ENCODE results near the gene FFAR3.

FFAR3 gene

DNA sequence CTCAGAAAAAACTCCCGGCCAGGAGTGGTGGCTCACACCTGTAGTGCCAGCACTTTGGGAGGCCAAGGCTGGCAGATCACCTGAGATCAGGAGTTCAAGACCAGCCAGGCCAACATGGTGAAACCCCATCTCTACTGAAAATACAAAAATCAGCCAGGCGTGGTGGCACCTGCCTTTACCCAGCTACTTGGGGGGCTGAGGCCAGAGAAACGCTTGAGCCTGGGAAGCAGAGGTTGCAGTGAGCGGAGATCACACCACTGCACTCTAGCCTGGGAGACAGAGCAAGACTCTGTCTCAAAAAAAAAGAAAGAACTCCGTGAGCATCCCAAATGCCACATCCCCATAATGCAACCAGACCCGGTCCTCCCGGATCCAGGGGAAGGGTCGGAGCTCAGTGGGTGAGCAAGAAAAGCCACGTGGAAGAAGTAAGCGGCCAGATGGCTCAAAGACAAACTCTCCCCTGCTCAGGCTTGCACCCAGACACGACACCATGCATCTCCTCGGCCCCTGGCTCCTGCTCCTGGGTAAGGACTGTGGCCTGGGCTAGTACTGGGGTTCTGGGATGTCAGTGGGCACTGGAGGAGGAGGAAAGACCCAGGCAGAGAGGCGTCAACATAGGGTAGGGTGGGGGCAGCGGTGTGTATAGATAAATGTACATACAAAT, 26.6 kb upstream of the FFAR3 start:
- no peak for DNase-seq

DNA sequence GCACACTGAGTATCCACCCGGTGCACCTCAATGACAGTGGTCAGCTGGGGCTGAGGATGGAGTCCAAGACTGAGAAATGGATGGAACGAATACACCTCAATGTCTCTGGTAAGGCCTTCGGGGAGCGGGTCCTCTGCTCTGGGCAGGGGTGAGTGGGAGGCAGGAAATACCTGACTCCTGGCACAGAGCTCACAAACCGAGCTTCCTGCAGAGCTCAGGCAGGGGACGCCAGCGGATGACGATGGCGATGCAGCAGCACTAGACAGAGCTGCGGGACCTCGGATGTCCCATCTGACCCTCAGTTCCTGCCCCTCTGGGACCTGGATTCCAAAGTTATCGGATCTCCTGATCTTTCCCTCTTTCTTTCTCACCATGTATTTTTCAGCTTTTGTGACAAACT, 25.4 kb upstream of the FFAR3 start:
- no peak for DNase-seq

DNA sequence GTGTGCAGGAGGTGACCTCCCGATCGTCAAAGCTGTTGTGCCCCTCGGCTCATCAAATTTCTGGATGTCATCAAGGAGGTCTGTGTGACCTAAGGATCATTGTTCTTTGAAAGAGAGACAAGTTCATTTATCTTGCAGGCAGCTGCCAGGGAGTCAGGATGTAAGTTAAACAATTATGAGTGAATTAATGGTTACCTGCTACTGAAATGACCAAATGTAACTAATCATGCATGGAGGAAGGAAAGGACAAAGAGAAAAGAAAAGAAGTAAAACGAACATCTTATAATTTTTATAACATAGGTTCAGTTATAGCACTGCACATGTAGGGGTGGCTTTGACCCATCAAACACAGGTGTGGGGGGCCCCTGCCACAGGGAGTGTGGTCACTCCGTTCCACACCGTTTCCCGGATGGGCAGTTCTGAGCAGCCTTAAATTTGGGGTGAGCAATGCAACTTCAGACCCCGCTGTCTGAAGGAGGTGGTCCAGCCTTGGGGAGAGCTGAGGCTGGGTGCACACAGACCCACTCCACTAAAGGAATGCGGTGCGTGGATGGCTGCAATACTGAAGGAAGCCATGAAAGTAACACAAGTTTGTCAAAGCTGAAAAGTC, 24.0 kb upstream of the FFAR3 start:
- DNase-seq = no peak

DNA sequence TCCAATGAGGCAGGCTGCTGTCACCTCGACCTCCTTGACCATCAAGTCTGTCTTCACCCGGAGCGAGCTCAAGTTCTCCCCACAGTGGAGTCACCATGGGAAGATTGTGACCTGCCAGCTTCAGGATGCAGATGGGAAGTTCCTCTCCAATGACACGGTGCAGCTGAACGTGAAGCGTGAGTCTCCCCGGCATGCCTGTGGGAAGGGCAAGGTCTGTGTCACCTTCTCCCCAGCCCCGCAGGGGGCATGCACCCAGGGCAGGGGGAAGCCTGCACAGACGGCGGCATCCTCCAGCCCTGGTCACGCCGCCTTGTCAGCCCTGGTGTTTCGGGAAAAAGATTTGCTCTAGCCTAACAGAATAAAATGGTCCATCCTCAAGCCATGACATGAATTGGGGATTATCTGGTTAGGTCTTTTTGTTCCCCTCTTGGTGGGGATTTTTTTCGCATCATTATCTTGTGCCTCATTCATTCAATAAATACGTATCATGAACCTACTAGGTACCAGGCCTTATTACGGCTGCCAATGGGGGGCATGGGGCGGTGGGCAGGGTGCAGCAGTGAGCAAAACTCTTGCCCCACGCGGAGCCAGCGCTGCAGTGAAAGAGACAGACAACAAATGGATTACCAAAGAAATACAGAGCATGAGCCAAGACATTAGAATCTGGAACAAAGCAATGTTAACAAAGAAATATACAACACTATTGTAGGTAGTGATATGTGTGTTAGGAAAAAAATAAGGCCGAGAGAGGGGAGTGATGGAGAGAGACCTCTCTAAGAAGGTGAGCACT, 21.9 kb upstream of the FFAR3 start:
- no peak for DNase-seq

DNA sequence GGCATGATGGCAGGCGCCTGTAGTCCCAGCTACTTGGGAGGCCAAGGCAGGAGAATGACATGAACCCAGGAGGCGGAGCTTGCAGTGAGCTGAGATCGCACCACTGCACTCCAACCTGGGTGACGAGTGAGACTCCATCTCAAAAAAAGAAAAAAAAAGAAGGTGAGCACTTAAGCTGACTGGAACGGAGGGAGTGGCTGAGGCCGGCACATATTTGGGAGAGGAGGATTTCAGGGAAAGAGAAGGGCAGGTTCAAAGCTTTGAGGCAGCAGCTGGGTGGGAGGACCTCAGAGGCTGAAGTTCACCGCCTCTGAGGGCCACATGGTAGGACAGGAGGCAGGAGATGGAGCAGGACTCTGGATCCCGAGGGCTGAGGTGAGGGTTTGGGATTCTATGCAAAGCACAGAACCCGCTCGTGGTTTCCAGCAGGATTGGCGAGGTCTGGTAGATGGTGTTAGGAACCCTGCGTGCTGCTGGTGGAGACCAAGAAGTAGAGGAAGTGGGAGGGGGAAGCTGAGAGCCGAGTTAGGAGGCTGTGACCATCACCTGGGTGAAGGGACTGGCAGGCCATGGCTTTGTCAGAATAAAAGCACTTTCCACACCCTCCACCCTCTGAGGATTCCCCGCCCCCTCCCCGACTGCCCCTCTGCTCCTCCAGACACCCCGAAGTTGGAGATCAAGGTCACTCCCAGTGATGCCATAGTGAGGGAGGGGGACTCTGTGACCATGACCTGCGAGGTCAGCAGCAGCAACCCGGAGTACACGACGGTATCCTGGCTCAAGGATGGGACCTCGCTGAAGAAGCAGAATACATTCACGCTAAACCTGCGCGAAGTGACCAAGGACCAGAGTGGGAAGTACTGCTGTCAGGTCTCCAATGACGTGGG, 20.9 kb upstream of the FFAR3 start:
- no peak for DNase-seq

DNA sequence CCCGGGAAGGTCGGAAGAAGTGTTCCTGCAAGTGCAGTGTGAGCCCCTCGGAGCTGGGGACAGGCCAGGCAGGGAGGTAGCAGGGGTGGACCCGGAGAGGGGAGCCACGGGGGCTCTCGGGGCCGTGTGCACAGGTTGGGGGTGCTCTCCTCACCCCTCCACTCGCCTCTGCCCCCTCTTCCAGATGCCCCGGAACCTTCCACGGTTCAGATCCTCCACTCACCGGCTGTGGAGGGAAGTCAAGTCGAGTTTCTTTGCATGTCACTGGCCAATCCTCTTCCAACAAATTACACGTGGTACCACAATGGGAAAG, 20.3 kb upstream of the FFAR3 start:
- DNase-seq = no peak

DNA sequence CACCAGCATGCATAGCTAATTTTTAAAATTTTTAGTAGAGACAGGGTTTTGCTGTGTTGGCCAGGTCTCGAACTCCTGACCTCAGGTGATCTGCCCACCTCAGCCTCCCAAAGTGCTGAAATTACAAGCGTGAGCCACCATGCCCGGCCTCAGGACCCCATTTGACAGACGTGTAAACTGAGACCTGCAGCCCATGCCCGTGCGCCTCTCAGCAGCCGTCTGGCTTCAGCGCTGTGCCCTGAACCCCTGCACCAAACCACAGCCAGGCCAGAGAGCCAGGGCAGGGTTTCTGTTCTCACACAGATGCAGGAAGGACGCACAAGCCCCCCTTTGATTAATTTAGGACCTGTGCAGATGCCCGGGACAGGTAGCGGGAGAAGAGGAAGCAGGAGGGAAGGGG, 17.8 kb upstream of the FFAR3 start:
- no peak for DNase-seq

DNA sequence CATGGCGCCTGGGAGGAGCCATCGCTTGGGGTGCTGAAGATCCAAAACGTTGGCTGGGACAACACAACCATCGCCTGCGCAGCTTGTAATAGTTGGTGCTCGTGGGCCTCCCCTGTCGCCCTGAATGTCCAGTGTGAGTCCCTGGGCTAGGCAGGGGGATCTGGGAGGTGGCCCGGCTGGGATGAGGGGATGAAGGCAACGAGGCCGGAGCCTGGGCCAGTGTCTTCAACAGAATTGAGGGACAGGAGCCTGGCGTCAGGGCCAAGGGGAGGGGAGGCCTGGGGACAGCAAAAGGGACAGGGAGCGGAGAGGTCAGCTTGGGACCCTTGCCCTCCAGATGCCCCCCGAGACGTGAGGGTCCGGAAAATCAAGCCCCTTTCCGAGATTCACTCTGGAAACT, 17.3 kb upstream of the FFAR3 start:
- DNase-seq = no peak

DNA sequence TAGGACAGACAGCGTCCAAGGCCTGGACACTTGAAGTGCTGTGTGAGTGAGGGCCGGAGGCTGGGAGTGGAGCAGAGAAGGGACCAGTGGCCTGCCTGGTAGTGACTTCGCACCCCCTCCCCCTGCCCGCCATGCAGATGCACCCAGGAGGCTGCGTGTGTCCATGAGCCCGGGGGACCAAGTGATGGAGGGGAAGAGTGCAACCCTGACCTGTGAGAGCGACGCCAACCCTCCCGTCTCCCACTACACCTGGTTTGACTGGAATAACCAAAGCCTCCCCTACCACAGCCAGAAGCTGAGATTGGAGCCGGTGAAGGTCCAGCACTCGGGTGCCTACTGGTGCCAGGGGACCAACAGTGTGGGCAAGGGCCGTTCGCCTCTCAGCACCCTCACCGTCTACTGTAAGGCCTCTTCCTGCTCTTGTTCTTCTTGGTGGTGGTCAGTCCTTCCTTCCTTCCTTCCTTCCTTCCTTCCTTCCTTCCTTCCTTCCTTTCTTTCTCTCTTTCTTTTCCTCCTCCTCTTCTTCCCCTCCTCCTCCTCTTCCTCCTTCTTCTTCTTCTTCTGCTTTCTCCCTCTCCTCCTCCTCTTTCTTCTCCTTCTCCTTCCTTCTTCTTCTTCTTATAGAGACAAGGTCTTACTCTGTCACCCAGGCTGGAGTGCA, 16.6 kb upstream of the FFAR3 start:
- no peak for DNase-seq

DNA sequence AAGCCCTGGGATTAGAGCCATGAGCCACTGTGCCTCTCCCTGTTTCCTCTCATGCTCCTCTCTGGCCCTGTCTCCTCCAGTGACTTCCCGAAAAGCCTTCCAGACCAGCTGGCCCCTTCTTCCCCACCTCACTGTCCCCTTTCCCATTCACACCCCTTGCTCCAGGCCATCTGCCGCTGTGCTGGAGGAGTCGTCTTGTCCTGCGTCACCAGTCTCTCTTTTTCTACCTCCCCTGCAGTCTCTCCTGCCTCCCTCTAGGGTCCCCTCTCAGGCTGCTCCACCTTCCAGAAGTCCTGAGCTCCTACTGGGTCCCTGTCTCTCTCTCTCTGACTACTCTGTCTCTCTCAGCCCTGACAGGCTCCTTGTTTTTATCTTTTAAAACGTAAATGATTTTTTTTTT, 15.8 kb upstream of the FFAR3 start:
- DNase-seq = no peak

DNA sequence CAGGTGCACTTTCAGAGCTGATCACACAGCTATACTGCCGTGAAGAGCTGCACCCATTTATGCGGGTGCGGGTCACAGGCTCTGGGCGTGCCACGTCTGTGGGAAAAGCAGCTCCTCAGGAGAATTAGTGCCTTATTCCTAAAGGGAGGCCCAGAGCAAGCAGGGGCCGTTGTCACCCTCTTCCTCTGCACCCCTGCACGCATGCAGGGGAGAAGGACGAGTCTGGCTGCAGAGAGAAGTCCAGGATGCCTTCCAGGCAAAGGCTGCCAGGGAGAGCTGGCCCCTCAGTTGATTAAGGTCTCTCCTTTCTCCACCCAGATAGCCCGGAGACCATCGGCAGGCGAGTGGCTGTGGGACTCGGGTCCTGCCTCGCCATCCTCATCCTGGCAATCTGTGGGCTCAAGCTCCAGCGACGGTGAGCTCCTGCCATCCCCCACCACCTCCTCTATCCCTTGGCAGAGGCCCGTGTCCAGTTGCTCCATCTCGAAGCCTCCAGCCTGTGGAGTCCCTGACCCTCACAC, 13.7 kb upstream of the FFAR3 start:
- no peak for DNase-seq

DNA sequence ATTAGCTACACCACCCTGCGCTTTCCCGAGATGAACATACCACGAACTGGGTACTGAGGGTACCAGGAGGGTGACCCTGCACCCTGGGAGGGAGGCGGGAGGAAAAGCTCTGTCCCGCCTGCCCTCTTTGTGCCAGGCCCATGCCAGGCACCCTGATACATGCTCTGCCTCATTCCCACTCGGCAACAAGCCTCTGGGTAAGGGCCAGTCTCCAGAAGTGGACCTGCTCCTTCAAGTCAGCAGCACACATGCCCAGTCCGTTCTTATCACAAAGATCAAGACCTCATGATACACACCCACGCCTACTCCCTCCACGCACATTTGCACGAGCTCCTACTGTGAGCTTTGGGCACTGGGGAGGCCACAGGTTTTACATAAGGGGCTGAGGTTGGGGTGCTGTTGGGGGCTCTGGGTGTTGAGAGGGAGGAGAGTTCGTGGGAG, 12.6 kb upstream of the FFAR3 start:
- DNase-seq = no peak

DNA sequence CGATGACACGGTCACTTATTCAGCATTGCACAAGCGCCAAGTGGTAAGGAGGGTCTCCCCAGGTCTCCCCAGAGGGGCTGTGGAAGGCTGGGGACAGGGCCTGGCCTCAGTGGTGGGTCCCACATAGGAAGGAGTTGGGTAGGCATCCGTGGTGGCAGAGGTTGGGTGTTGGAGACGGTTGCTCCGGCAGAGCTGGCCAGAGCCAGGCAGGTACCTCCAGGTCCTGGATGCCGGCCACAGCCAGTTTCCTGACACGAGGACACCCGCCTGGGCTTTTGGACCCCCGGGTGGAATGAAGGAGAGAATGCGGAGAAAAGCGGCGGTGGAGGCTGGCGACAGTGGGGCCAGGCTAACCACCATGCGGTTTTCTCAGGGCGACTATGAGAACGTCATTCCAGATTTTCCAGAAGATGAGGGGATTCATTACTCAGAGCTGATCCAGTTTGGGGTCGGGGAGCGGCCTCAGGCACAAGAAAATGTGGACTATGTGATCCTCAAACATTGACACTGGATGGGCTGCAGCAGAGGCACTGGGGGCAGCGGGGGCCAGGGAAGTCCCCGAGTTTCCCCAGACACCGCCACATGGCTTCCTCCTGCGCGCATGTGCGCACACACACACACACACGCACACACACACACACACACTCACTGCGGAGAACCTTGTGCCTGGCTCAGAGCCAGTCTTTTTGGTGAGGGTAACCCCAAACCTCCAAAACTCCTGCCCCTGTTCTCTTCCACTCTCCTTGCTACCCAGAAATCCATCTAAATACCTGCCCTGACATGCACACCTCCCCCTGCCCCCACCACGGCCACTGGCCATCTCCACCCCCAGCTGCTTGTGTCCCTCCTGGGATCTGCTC, 11.8 kb upstream of the FFAR3 start:
- peak; percentile 15 for DNase-seq

DNA sequence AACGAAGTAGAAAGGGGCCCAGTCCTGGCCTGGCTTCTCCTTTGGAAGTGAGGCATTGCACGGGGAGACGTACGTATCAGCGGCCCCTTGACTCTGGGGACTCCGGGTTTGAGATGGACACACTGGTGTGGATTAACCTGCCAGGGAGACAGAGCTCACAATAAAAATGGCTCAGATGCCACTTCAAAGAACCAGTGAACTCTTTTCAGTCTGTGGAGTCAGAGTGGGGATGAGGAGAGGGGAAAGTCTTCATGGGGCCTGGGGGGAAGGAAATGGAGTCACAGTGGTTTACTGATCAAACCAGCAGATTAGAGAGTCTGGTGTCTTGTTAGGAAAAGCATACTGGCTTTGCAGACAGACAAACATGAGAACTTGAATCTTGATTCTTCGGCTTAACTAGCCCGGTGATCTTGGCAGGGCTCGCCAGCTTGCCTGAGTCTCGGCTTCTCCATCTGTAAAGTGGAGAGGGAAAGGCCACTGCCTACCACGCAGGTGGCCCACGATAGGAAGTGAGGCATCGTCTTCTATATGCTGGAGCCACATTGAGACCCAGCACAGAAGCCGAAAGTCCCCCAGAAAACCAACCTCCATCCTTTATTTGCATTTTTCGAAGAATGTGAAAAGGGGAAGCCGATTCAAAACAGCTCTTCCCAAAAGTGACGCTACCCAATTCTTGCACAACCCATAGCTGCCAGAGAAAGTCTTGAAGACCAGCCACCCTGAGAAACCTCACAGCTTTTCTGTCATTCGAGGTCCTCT, 10.9 kb upstream of the FFAR3 start, which contains the start of gene FFAR1:
TSS of gene FFAR1 (plus strand) at position 732 of the 759 bp plus-strand sequence. CDS start 3,650 bp downstream, outside the sequence.
- peak; percentile 94 for DNase-seq

DNA sequence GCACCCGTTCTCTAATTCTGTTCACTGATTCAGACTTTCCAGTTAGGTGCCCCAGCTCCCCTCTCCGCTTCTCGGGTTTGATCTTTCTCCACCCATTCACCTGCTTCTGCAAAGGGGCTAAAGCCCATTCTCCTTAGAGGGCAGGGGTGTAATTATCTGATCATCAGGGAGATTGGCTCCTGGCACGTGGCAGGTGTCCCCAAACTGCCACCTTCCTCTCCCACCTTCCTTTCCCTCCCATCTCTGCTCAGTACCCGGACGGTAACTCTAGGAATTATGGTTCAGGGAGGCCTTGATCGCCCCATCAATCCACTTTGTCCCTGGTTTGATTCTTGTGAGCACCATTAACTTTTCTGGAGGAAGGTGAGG, 10.3 kb upstream of the FFAR3 start:
- DNase-seq = no peak

DNA sequence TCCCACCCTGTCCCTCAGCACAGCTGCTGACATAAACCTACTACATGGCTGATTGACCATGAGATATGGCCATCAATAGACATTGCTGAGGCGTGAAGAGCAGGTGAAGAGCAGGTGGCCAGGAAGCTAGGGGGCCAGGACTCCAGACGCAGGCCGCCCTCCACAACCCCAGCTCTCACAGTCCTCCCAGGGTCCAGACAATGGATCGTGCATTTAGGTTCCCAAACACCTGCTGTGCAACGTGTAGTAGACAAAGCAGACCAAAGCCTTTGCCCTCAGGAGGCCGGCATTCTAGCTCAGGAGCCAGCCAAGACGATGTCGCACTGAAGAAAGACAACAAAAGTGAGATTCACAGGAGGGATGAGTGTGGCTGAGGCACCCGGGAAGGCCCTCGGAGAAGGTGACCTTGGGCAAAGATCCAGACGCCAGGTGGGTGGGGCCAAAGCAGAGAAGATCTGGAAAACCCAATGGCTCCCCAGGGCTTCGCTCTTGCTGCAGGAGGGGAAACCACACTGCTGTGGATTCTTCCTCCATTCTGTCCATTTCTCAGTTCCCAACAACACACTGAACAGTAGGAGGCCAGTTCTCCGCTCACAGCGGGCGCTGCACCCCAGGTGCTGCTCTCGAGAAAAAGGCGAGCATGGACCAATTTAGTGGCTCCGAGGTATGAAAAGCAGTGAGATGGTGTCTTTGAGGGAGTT, 9.2 kb upstream of the FFAR3 start:
- DNase-seq = no peak

DNA sequence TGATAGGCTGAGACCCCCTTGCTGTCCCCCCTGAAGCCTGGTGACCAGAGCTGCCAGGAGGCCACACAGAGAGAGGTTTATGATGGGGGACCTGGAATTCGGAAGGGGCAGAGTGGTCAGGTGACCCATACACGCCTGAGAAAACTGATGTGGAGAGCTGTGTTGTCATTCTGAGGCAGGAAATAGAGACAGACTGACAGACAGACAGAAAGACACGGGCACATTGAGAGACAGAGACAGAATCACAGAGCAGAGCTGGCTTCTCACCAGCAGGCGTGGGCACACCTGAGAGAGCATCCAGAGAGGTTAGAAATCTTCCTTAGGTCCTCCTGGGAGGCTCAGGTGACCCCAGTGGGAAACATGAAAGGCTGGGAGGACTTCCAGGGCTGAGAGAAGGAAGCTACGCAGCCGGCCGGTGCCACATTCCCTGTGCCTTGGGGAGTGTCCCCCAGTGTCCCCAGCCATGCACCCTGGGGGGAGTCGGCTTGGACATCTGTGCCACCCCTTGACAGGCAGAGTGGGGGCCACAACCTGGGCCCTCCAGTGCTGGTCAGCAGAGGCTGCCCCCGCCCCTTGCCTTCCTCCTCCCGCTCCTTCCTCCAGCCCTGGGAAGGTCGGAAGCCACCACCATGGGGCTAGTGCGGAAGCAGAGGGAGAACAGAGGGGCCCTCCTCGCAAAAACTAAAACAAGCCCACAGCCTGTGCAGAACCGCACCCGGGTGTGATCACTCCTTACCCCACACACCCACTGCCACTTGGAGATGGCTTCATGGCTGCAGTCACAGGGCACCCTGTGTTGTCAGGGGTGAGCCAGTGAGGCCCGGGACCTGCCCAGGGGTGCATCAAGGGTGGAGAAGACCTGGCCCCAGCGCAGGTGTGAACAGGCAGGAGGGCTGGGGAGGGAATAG, 8.4 kb upstream of the FFAR3 start:
- DNase-seq = no peak

DNA sequence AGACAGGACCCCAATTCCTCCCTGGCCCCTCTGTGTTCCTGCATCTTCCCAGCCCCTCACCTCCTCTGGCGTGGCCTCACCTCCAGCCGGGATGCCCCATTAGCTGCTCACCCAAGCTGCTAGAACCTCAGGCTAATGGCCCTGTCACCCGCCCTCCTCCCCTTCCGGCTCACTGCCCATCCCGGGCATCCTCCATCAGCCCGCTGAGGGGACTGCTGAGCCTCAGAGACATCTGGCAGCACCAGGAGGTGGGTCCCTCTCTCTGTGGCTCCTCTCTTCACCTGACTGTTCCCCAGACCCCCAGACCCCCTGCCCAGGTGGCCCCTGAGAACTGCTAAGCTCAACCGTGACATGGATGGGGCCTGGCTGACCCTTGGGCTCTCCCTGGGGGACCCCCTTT, 7.7 kb upstream of the FFAR3 start:
- no peak for DNase-seq
